GM12874 (cell line): ENCODE data around the gene ZGLP1.

ENCODE experiments used
- TF ChIP-seq, protein P1 (sequence below): IDR thresholded peaks from 2 replicates; pipeline ENCODE4 v1.5.1; 2011; ENCODE audit warnings: low read depth, mild to moderate bottlenecking, control low read depth, low read length, moderate library complexity; ENCODE audit not compliant: insufficient read depth

The ZGLP1 gene

DNA sequence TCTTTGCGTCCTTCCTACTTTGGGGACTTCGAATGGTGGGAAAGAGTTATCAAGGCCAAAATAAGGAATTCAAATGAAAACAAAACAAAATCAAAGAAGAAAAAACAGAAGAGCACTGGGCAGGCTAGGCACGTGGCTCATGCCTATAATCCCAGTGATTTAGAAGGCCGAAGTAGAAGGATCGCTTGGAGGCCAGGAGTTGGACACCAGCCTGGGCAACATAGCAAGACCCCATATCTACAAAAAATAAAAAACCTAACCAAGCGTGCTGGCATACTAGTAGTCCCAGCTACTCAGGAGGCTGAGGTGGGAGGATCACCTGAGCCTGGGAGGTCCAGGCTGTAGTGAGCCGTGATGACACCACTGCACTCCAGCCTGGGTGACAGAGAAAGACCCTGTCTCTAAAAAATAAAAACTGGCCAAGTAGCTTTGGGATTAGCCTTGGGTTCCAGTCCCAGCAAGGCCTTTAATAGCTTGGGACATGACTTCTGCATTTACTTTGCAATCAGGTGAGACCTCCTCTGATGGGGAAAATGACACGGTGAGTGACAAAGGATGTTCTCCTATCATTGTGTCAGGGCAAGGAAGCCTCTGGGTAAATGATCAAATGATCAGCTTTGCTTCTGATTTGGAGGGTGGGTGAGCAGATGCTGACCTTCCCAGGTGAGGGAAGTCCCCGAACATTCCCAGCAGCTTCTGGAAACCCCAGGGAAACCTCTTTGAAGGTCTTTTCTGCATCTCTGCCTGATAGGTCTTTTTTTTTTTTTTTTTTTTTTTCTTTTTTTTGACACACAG is 31.6 kb downstream of the ZGLP1 start:
- TF ChIP-seq, protein P1, sequence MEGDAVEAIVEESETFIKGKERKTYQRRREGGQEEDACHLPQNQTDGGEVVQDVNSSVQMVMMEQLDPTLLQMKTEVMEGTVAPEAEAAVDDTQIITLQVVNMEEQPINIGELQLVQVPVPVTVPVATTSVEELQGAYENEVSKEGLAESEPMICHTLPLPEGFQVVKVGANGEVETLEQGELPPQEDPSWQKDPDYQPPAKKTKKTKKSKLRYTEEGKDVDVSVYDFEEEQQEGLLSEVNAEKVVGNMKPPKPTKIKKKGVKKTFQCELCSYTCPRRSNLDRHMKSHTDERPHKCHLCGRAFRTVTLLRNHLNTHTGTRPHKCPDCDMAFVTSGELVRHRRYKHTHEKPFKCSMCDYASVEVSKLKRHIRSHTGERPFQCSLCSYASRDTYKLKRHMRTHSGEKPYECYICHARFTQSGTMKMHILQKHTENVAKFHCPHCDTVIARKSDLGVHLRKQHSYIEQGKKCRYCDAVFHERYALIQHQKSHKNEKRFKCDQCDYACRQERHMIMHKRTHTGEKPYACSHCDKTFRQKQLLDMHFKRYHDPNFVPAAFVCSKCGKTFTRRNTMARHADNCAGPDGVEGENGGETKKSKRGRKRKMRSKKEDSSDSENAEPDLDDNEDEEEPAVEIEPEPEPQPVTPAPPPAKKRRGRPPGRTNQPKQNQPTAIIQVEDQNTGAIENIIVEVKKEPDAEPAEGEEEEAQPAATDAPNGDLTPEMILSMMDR: no peak

GRCh38 chr19:10274589-10274988 is 35.0 kb downstream of the ZGLP1 start:
- TF ChIP-seq, protein P1: no peak

DNA sequence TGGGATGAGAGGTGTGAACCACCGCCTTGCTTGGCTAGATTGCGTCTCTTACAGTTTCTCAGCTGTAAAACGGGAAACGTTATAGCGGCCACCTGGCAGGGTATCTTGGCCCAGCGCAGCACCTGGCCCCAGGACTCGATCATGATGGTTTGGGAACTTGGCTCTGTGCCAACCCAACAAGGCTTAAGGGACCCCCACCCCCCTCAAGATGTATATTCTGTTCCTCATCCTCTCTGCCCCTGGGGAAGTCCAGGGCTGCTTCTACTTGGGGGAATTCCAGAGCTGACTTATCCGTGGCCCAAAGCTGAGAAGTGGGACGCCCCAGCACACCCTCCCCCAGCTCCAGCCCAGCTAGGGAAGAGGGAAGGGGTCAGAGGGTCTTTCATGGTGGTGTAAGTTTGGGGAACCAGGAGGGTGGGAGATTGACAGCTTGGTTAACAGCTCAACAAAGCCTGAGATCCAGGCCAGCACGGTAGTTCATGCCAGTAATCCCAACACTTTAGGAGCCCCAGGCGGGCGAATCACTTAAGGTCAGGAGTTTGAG is 38.0 kb downstream of the ZGLP1 start:
- TF ChIP-seq, protein P1: no peak

DNA sequence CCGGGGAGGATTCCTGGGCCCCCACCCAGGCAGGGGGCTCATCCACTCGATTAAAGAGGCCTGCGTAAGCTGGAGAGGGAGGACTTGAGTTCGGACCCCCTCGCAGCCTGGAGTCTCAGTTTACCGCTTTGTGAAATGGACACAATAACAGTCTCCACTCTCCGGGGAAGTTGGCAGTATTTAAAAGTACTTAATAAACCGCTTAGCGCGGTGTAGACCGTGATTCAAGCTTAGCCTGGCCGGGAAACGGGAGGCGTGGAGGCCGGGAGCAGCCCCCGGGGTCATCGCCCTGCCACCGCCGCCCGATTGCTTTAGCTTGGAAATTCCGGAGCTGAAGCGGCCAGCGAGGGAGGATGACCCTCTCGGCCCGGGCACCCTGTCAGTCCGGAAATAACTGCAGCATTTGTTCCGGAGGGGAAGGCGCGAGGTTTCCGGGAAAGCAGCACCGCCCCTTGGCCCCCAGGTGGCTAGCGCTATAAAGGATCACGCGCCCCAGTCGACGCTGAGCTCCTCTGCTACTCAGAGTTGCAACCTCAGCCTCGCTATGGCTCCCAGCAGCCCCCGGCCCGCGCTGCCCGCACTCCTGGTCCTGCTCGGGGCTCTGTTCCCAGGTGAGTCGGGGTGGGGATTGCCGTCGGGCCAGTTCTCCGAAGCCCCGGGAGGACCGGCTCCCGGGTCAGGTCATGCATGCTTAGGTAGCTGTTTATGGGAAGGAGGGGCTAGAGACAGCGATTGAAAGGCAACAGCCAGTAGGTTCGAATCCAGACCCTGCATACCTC is 38.8 kb downstream of the ZGLP1 start, which contains the start of gene ICAM1:
ICAM1 (plus strand) TSS at position 505 of the 779 bp plus-strand sequence; CDS start at position 545, 40 bp downstream.
- TF ChIP-seq, protein P1: 0 out of 2 replicates have a peak, but pooled peaks have one; percentile 18

DNA sequence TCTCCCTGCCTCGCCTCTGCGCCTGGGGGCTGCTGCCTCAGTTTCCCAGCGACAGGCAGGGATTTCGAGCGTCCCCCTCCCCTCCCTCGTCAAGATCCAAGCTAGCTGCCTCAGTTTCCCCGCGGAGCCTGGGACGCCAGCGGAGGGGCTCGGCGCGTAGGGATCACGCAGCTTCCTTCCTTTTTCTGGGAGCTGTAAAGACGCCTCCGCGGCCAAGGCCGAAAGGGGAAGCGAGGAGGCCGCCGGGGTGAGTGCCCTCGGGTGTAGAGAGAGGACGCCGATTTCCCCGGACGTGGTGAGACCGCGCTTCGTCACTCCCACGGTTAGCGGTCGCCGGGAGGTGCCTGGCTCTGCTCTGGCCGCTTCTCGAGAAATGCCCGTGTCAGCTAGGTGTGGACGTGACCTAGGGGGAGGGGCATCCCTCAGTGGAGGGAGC is 39.4 kb downstream of the ZGLP1 start:
- TF ChIP-seq, protein P1: no peak

DNA sequence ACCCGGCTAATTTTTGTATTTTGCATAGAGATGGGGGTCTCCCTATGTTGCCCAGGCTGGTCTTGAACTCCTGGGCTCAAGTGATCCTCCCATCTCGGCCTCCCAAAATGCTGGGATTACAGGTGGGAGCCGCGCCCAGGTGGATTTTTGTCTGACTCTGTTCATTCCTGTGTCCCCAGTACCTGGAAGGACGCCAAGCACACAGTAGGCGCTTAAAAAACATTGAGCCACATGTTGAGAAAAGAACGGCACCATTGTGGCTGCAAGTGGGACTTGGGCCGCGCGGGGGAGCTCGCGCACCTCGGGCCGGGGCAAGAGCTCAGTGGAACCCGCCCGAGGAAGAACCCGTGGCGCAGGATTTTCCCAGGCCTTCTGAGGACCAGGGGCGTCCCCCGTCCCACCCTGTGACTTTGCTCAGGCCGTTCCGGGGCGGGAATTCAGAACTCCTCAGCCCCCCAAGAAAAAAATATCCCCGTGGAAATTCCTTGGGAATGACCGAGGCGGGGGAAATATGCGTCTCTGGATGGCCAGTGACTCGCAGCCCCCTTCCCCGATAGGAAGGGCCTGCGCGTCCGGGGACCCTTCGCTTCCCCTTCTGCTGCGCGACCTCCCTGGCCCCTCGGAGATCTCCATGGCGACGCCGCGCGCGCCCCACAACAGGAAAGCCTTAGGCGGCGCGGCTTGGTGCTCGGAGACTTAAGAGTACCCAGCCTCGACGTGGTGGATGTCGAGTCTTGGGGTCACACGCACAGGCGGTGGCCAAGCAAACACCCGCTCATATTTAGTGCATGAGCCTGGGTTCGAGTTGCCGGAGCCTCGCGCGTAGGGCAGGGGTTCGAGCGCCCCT is 40.1 kb downstream of the ZGLP1 start:
- TF ChIP-seq, protein P1: peak; percentile 93
